ENCODE data around the gene PLEKHA4. TPM values are rescaled to one million over a fixed set of nuclear protein-coding genes. Genes with fewer than 3 reads are reported as not detected.

PLEKHA4 gene
- total and polyA plus RNA-seq, 9 of the 15 experiments (the other 6 are each of a cell fraction or from before 2014, with no cell fraction given): 0.07 to 30.8 (median 11.4) TPM

- TF ChIP-seq ATF3 (IDR thresholded peaks at IDR 0.05) (no peak), ATF3 (CRISPR knock-in tag; conservative IDR thresholded peaks at IDR 0.05) (no peak), ZNF133 (CRISPR knock-in tag; IDR thresholded peaks at IDR 0.05) (no peak), E2F3 (CRISPR knock-in tag; IDR thresholded peaks at IDR 0.05) (no peak), SP2 (IDR thresholded peaks at IDR 0.05; ENCODE audit: extremely low read depth, low read depth, low read length, poor library complexity, severe bottlenecking) (no peak), ZNF407 (IDR thresholded peaks at IDR 0.05; ENCODE audit: low read depth) (no peak), NFIX (CRISPR knock-in tag; IDR thresholded peaks at IDR 0.05; ENCODE audit: low read depth) (no peak), FOXJ2 (tag; IDR thresholded peaks at IDR 0.05) (no peak), RFX5 (IDR thresholded peaks at IDR 0.05; ENCODE audit: low read depth, low read length) (no peak), ZC3H11A (IDR thresholded peaks at IDR 0.05; ENCODE audit: low read depth, low read length) (no peak), TCF3 (CRISPR knock-in tag; IDR thresholded peaks at IDR 0.05) (no peak), MBD1 (CRISPR knock-in tag; IDR thresholded peaks at IDR 0.05) (no peak), HNRNPK (IDR thresholded peaks at IDR 0.05; ENCODE audit: low read depth, low read length, poor library complexity, severe bottlenecking) (no peak), ZC3H8 (IDR thresholded peaks at IDR 0.05) (no peak)
These were observed 56.1 kb downstream of the PLEKHA4 start (continued) for GRCh38 chr19:48812094-48812929.
